ENCODE data around the gene STAC3. TPM values are rescaled to one million over a fixed set of nuclear protein-coding genes. Genes with fewer than 3 reads are reported as not detected.

Gene STAC3
- total RNA-seq, 4 donors from 2014 or later: 1.9 to 6.6 (median 2.4) TPM

DNA sequence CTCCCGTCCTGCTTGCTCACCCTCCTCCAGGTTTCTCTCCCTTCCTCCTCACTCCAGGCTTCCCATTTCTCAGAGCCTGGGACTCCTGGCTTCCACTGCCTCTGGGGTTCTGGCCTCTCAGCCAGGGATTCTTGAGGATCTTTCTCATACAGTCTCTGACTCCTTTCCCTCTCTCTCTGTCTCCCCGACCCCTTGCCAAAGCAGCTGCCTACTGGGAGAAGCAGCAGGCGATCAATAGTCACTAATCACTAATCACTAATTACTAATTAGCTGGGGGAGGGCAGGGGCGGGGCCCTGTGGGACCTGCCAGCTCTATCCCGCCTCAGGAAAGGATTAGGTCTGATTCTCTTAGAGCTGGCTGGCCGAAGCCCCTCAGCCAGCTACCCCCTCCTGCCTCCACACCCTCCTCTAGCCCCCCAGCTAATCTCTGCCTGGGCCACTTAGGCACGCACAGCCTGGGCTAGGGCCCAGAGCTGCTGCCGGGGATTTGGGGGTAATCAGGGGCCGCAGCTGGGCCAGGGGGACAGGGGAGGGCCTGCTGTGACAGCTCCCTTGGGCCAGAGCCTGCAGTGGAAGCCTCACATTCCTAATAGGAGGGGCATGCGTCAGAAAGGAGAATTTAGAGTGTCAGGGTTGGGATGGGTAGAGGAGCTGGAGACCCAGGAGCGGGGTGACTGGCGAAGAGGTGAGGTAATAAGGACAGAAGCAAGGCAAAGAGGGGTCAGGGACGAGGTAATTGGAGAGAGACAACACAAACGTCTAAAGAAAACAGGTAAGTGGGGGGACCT lies 31.6 kb downstream of the STAC3 start:
- Histone ChIP-seq H3K9me3 (no peaks in the 10 kb centered on the region), H3K27ac (no peak overlapping the region), H3K4me1 (peaks cover 0 to 29% (median 20%) of the 10 kb centered on the region in 4 donors), H3K36me3 (no peaks in the 10 kb centered on the region), H3K4me3 (no peak overlapping the region), H3K27me3 (peaks cover 0 to 85% of the 10 kb centered on the region in 2 donors)
- DNase-seq: no peak
- TF ChIP-seq POLR2A (IDR thresholded peaks at IDR 0.05): no peak
- TF ChIP-seq, protein P1, sequence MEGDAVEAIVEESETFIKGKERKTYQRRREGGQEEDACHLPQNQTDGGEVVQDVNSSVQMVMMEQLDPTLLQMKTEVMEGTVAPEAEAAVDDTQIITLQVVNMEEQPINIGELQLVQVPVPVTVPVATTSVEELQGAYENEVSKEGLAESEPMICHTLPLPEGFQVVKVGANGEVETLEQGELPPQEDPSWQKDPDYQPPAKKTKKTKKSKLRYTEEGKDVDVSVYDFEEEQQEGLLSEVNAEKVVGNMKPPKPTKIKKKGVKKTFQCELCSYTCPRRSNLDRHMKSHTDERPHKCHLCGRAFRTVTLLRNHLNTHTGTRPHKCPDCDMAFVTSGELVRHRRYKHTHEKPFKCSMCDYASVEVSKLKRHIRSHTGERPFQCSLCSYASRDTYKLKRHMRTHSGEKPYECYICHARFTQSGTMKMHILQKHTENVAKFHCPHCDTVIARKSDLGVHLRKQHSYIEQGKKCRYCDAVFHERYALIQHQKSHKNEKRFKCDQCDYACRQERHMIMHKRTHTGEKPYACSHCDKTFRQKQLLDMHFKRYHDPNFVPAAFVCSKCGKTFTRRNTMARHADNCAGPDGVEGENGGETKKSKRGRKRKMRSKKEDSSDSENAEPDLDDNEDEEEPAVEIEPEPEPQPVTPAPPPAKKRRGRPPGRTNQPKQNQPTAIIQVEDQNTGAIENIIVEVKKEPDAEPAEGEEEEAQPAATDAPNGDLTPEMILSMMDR (IDR thresholded peaks at IDR 0.05): no peak

DNA sequence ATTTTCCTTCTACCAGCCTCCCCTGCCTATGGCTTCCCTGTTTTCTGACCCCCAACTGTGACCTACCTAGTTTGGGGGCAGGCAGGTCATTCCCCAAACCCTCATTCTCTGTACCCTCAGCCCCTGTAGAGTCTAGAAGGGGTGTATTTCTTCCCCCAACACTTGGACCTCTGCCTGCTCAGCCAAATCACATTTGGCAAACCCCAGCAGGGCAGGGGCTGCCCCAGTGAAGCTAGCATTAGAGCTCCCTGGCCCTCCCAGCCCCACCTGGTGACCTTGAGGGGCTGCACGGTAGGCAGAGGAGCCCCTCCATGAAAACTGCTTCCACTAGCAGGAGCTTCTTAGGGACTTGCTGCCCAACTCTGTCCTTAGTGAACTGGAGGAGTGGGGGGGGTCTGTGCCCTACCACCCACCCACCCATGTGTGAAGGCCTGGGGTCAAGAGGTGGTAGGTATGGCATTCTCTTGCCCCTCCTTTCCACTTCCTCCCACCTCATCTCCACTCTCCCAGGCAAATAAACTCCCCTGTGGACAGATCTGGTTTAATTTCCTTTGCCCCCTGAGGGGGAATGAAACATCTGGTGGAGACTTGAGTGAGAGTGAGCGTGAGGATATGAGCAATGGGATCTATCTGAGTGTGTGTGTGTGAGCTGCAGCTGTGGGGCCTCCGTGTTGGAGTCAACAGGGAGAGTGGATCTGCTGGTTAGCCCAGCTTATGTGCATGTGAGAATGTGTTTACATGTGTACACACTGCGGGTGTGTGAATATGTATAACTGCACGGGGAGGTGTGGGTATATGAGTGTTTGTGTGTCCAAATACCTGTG lies 32.7 kb downstream of the STAC3 start:
- Histone ChIP-seq H3K27ac (no peak overlapping the region), H3K36me3 (no peaks in the 10 kb centered on the region), H3K4me3 (no peak overlapping the region), H3K4me1 (peaks cover 0 to 38% (median 21%) of the 10 kb centered on the region in 4 donors), H3K9me3 (no peaks in the 10 kb centered on the region), H3K27me3 (peaks cover 0 to 78% of the 10 kb centered on the region in 2 donors)
- no peak for TF ChIP-seq POLR2A (IDR thresholded peaks at IDR 0.05)
- TF ChIP-seq, protein P1 (IDR thresholded peaks at IDR 0.05): no peak
- no peak for DNase-seq

DNA sequence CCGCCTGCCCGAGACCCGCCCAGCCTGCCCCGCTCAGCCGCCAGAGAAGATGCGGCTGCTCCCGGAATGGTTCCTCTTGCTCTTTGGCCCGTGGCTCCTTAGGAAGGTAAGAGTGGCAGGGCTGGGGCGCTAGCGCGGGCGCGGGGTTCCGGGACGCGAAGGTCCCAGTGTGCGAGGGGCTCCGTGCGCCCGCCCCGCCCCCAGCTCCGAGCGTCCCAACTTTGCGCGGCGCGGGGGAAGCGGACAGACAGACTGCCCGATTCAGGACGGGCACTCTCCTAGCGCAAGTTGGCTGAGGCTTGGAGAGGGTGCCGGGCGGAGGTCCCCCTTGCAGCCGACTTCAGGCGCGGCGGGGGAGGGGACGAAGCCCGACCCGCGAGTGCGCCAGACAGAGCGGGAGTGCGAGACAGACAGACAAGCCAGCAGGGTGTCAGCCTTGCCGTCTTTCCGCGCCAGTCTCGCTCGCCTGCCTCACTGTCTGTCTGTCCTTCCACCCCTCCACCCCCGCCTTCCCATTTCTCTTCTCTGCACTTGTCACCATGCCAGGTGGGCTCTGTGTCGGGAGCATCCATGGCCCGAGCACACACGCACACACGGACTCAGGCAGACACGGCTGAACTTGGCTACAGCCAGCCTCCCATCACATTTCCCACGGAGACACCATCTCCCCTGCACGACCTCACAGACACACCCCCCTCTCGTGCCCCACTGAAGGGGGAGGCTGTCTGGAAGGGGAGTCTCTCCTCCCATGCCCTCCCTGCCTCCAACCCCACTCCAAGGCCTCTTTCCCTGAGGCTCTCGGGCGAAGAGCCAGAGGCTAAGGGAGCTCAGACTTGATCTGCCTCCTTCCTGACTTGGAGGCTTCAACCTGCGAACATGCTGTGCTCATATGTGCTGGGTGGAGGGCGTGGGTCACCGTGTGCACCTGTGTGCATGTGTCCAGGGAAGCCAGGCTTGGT lies 33.8 kb downstream of the STAC3 start:
- Histone ChIP-seq H3K4me3 (peak overlapping the region; percentile 28 to 55 (median 50)), H3K4me1 (peaks cover 0 to 38% (median 21%) of the 10 kb centered on the region in 4 donors), H3K9me3 (no peaks in the 10 kb centered on the region), H3K27me3 (peaks cover 0 to 69% of the 10 kb centered on the region in 2 donors), H3K27ac (no peak overlapping the region), H3K36me3 (peaks cover 0 to 7% (median 0%) of the 10 kb centered on the region in 3 donors)
- no peak for TF ChIP-seq POLR2A (IDR thresholded peaks at IDR 0.05)
- TF ChIP-seq, protein P1 (IDR thresholded peaks at IDR 0.05): no peak
- no peak for DNase-seq

DNA sequence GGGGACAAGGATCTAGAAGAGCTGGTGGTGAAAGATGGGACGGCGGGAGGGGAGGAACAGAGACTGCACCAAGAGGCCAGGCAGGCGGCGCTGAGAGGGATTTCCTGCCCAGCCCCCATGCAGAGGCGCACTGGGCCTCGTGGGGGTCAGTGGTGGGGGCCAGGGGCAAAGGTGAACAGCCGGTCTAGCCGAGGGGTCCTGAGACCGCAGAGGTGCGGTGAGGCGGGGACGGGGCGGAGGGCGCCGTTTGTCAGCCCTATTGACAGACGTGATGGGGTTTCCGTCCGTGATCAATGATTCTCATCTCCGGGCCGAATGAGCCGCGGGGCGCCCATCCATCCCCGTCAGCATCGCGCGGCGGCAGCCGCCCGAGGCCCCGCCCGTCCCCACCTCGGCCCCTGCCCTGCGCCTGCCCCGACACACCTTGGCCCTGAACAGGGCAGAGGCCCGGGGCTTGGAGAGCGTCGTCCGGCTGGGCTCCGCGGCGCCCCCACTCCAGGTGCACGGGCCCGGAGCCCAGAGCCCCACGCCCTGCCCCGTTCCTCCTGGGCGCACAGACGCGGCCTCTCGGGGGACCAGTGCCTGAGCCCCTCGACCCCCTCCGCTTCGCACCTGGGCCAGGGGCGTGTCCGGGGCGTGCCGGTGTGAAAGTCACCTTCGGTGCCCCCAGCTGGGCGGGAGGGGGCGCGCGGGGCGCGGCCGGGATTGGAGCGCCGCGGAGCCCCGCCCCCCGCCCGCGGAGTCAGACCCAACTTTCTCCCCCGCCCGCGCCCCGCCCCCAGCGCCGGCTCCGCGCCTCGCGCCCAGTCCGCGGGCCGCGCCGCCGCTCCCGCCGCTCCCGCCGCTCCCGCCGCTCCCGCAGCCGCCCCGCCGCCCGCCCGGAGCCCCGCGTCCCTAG lies 34.7 kb downstream of the STAC3 start, which contains the start of gene NXPH4:
NXPH4 (plus strand) TSS at position 781 of the 898 bp plus-strand sequence. CDS start 176 bp downstream, outside the sequence.
- H3K4me1 ChIP-seq: peaks cover 0 to 38% (median 21%) of the 10 kb centered on the region in 4 donors
- no peaks in the 10 kb centered on the region for H3K9me3 ChIP-seq
- peak within 1 kb of the TSS; percentile 28 to 55 (median 50) for H3K4me3 ChIP-seq
- peaks cover 0 to 17% (median 0%) of the 10 kb centered on the region in 3 donors for H3K36me3 ChIP-seq
- H3K27me3 ChIP-seq: peaks cover 0 to 60% of the 10 kb centered on the region in 2 donors
- TF ChIP-seq, protein P1 (IDR thresholded peaks at IDR 0.05): no peak
- no peak for TF ChIP-seq POLR2A (IDR thresholded peaks at IDR 0.05)
- peak; percentile 58 to 72 (median 66) for DNase-seq
- H3K27ac ChIP-seq: peak within 1 kb of the TSS in 1 of 4 donors; percentile 49
